Mesendoderm (in vitro differentiated cells): ENCODE results near the gene PMPCA.

Experiments
- DNase-seq: peaks from one replicate; pipeline ENCODE4 v3.0.0; 2013
- H2AK5ac ChIP-seq: 2 replicates; pipeline ENCODE4 v1.6.1; 2013; ENCODE audit warnings: low read length, inconsistent platforms
- H2BK120ac ChIP-seq: 2 replicates; pipeline ENCODE4 v1.6.1; 2013; ENCODE audit warnings: low read depth, mild to moderate bottlenecking, low read length, moderate library complexity, mixed read lengths
- H2BK15ac ChIP-seq: replicated peaks from 2 replicates; pipeline ENCODE4 v1.6.1; 2013; ENCODE audit warnings: low read depth, mild to moderate bottlenecking, moderate library complexity
- H2BK5ac ChIP-seq: 2 replicates; pipeline ENCODE4 v1.6.1; 2013; ENCODE audit warnings: low read length, inconsistent platforms
- H3K18ac ChIP-seq: 2 replicates; pipeline ENCODE4 v1.6.1; 2013; ENCODE audit warnings: mild to moderate bottlenecking, low read length, mixed read lengths
- H3K23ac ChIP-seq: one replicate; pipeline ENCODE4 v1.6.1; 2013; ENCODE audit warnings: low read length
- H3K27ac ChIP-seq: 2 replicates; pipeline ENCODE4 v1.5.1; 2013; ENCODE audit warnings: low read depth, mild to moderate bottlenecking, inconsistent platforms, low read length, moderate library complexity
- H3K27me3 ChIP-seq: 2 replicates; pipeline ENCODE4 v1.6.1; 2013; ENCODE audit warnings: low read length, control low read depth, mild to moderate bottlenecking, inconsistent platforms; ENCODE audit not compliant: insufficient read depth, poor library complexity
- H3K36me3 ChIP-seq: 2 replicates; pipeline ENCODE4 v1.6.1; 2013; ENCODE audit warnings: low read length, inconsistent platforms; ENCODE audit not compliant: control insufficient read depth, insufficient read depth
- H3K4ac ChIP-seq: one replicate; pipeline ENCODE4 v1.6.1; 2013; ENCODE audit warnings: low read depth, mild to moderate bottlenecking, low read length, moderate library complexity
- H3K4me1 ChIP-seq: 2 replicates; pipeline ENCODE4 v1.6.1; 2013; ENCODE audit warnings: low read depth, low read length, inconsistent platforms; ENCODE audit not compliant: control insufficient read depth
- H3K4me2 ChIP-seq: 2 replicates; pipeline ENCODE4 v1.6.1; 2013; ENCODE audit warnings: low read length
- H3K4me3 ChIP-seq: 2 replicates; pipeline ENCODE4 v1.5.1; 2013; ENCODE audit warnings: mild to moderate bottlenecking, low read length
- H3K56ac ChIP-seq: one replicate; pipeline ENCODE4 v1.6.1; 2013; ENCODE audit warnings: low read length
- H3K79me1 ChIP-seq: 2 replicates; pipeline ENCODE4 v1.6.1; 2013; ENCODE audit warnings: low read length, inconsistent platforms
- H3K79me2 ChIP-seq: 2 replicates; pipeline ENCODE4 v1.6.1; 2013; ENCODE audit warnings: mild to moderate bottlenecking, low read length; ENCODE audit not compliant: control insufficient read depth, insufficient read depth
- H3K9ac ChIP-seq: 2 replicates; pipeline ENCODE4 v1.6.1; 2013; ENCODE audit warnings: low read length, inconsistent platforms
- H4K5ac ChIP-seq: one replicate; pipeline ENCODE4 v1.6.1; 2013; ENCODE audit warnings: low read length
- H4K8ac ChIP-seq: one replicate; pipeline ENCODE4 v1.6.1; 2013; ENCODE audit warnings: low read depth, mild to moderate bottlenecking, control low read depth, low read length, moderate library complexity
- WGBS: extraction: QIAGEN DNeasy Blood & Tissue Kit; methylation state at CpG from one replicate; pipeline ENCODE4 v1.1.7; 2013; ENCODE audit warnings: low lambda C conversion rate, missing lambda C conversion rate; ENCODE audit not compliant: insufficient coverage; ENCODE audit errors: extremely low coverage; 5-methylcytosine and 5-hydroxymethylcytosine counted together

The PMPCA gene

GRCh38 chr9:136387217-136387616 lies 23.2 kb upstream of the PMPCA start:
- no peak overlapping the region for H3K23ac ChIP-seq
- no CpG with 5 or more reads among the region's 19 CpGs for WGBS
- H3K27ac ChIP-seq: no peak overlapping the region

GRCh38 chr9:136389396-136389795 lies 21.1 kb upstream of the PMPCA start:
- no CpG with 5 or more reads among the region's 14 CpGs for WGBS
- no peak overlapping the region for H2BK15ac ChIP-seq
- no peak overlapping the region for H3K18ac ChIP-seq
- H4K5ac ChIP-seq: no peak overlapping the region
- H2BK120ac ChIP-seq: no peak overlapping the region
- H3K4ac ChIP-seq: no peak overlapping the region
- no peak overlapping the region for H3K27ac ChIP-seq
- H2BK5ac ChIP-seq: no peak overlapping the region
- peaks cover 25% of the 10 kb centered on the region for H3K36me3 ChIP-seq
- no peak overlapping the region for H3K9ac ChIP-seq
- H3K4me3 ChIP-seq: no peak overlapping the region
- no peaks in the 10 kb centered on the region for H3K27me3 ChIP-seq
- no peaks in the 10 kb centered on the region for H3K4me1 ChIP-seq
- H3K23ac ChIP-seq: no peak overlapping the region
- H3K56ac ChIP-seq: no peak overlapping the region
- no peak for DNase-seq
- no peaks in the 10 kb centered on the region for H3K79me2 ChIP-seq
- H4K8ac ChIP-seq: no peak overlapping the region
- H2AK5ac ChIP-seq: no peak overlapping the region
- H3K4me2 ChIP-seq: no peak overlapping the region
- no peaks in the 10 kb centered on the region for H3K79me1 ChIP-seq

More at GRCh38 chr9:136387217-136387616, 23.2 kb upstream of the PMPCA start:
- DNase-seq: no peak
- Histone ChIP-seq H3K56ac (no peak overlapping the region), H3K4ac (no peak overlapping the region), H2BK15ac (no peak overlapping the region), H4K5ac (no peak overlapping the region), H3K36me3 (peaks cover 27% of the 10 kb centered on the region), H3K18ac (no peak overlapping the region), H3K4me1 (no peaks in the 10 kb centered on the region), H3K9ac (no peak overlapping the region), H2BK120ac (no peak overlapping the region), H3K79me1 (no peaks in the 10 kb centered on the region), H4K8ac (no peak overlapping the region), H2BK5ac (no peak overlapping the region), H3K4me3 (no peak overlapping the region), H2AK5ac (no peak overlapping the region), H3K79me2 (no peaks in the 10 kb centered on the region), H3K4me2 (no peak overlapping the region), H3K27me3 (no peaks in the 10 kb centered on the region)

GRCh38 chr9:136391737-136392537 lies 18.5 kb upstream of the PMPCA start:
- H3K18ac ChIP-seq: no peak overlapping the region
- peaks cover 38% of the 10 kb centered on the region for H3K36me3 ChIP-seq
- H2BK15ac ChIP-seq: no peak overlapping the region
- H3K27ac ChIP-seq: no peak overlapping the region
- no peak overlapping the region for H2BK120ac ChIP-seq
- no peak overlapping the region for H4K5ac ChIP-seq
- H3K27me3 ChIP-seq: no peaks in the 10 kb centered on the region
- H3K4me1 ChIP-seq: no peaks in the 10 kb centered on the region
- no peak overlapping the region for H2AK5ac ChIP-seq
- H3K4ac ChIP-seq: no peak overlapping the region
- peaks cover 5% of the 10 kb centered on the region for H3K79me1 ChIP-seq
- no peak overlapping the region for H3K56ac ChIP-seq
- no peak overlapping the region for H3K4me2 ChIP-seq
- no peak overlapping the region for H4K8ac ChIP-seq
- H3K23ac ChIP-seq: no peak overlapping the region
- no peak overlapping the region for H2BK5ac ChIP-seq
- no peaks in the 10 kb centered on the region for H3K79me2 ChIP-seq
- no peak for DNase-seq
- no peak overlapping the region for H3K4me3 ChIP-seq
- no peak overlapping the region for H3K9ac ChIP-seq
- no CpG with 5 or more reads among the region's 28 CpGs for WGBS

- H3K4me2 ChIP-seq: no peak overlapping the region
- H3K23ac ChIP-seq: no peak overlapping the region
- H2BK15ac ChIP-seq: no peak overlapping the region
- no peaks in the 10 kb centered on the region for H3K4me1 ChIP-seq
- peaks cover 36% of the 10 kb centered on the region for H3K36me3 ChIP-seq
- no peak overlapping the region for H3K4me3 ChIP-seq
- H4K8ac ChIP-seq: no peak overlapping the region
- no peak overlapping the region for H3K27ac ChIP-seq
- H3K27me3 ChIP-seq: no peaks in the 10 kb centered on the region
- no peak overlapping the region for H3K9ac ChIP-seq
- no peak overlapping the region for H3K56ac ChIP-seq
- no peak overlapping the region for H3K4ac ChIP-seq
- H2AK5ac ChIP-seq: no peak overlapping the region
- WGBS: no CpG with 5 or more reads among the region's 21 CpGs
- no peak overlapping the region for H4K5ac ChIP-seq
- H3K79me2 ChIP-seq: peaks cover 2% of the 10 kb centered on the region
- H2BK5ac ChIP-seq: no peak overlapping the region
- no peak for DNase-seq
- no peak overlapping the region for H2BK120ac ChIP-seq
- no peak overlapping the region for H3K18ac ChIP-seq
- peaks cover 8% of the 10 kb centered on the region for H3K79me1 ChIP-seq
Observed at GRCh38 chr9:136392538-136393449, 17.7 kb upstream of the PMPCA start.

GRCh38 chr9:136393531-136393930 lies 16.9 kb upstream of the PMPCA start:
- H3K36me3 ChIP-seq: peaks cover 33% of the 10 kb centered on the region
- no peak for DNase-seq
- no peak overlapping the region for H3K4me2 ChIP-seq
- H3K27ac ChIP-seq: no peak overlapping the region
- no peaks in the 10 kb centered on the region for H3K27me3 ChIP-seq
- H3K79me2 ChIP-seq: peaks cover 8% of the 10 kb centered on the region
- H3K4me3 ChIP-seq: no peak overlapping the region
- no CpG with 5 or more reads among the region's 17 CpGs for WGBS
- peaks cover 10% of the 10 kb centered on the region for H3K79me1 ChIP-seq
- no peak overlapping the region for H3K23ac ChIP-seq
- no peak overlapping the region for H2BK5ac ChIP-seq
- no peak overlapping the region for H2BK15ac ChIP-seq
- no peak overlapping the region for H3K56ac ChIP-seq
- H3K4ac ChIP-seq: no peak overlapping the region
- H3K9ac ChIP-seq: no peak overlapping the region
- H3K4me1 ChIP-seq: no peaks in the 10 kb centered on the region
- H4K8ac ChIP-seq: no peak overlapping the region
- no peak overlapping the region for H3K18ac ChIP-seq
- no peak overlapping the region for H4K5ac ChIP-seq
- no peak overlapping the region for H2AK5ac ChIP-seq
- no peak overlapping the region for H2BK120ac ChIP-seq
